ENCODE measurements around the gene TTPAL. TPM values are rescaled to one million over a fixed set of nuclear protein-coding genes. Genes with fewer than 3 reads are reported as not detected.
A peak's percentile ranks its signal among the peaks of the same experiment; 100 is the strongest.

Gene TTPAL
- total and polyA plus RNA-seq, 8 donors: 2.1 to 18.3 (median 4.8) TPM

DNA sequence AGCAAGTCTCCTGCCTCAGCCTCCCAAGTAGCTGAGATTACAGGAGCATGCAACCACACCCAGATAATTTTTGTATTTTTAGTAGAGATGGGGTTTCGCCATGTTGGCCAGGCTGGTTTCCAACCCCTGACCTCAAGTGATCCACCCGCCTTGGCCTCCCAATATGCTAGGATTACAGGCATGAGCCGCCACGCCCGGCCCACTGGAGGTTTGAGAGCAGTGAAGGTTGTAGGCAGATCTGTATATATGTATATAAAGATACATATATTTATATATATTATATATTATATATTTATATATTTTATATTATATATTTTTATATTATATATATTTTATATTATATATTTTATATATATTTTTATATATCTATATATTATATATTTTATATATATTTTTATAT is 38.2 kb upstream of the TTPAL start:
- no peak overlapping the region for H3K4me3 ChIP-seq
- WGBS, 5 donors: 92 to 98% (median 94%) methylated on average over 5 of the region's 5 CpGs
- no peaks in the 10 kb centered on the region for H3K4me1 ChIP-seq
- no peak overlapping the region for H3K27ac ChIP-seq
- H3K27me3 ChIP-seq: peaks cover 0 to 32% (median 0%) of the 10 kb centered on the region in 3 donors
- H3K36me3 ChIP-seq: no peaks in the 10 kb centered on the region
- no peak for DNase-seq
- intact Hi-C loops (cut with DNase I; ENCODE audit: low total_unique reads): no loop called here
- H3K9me3 ChIP-seq: no peaks in the 10 kb centered on the region
- no peak for TF ChIP-seq POLR2A (IDR thresholded peaks at IDR 0.05)
- TF ChIP-seq, protein P1, sequence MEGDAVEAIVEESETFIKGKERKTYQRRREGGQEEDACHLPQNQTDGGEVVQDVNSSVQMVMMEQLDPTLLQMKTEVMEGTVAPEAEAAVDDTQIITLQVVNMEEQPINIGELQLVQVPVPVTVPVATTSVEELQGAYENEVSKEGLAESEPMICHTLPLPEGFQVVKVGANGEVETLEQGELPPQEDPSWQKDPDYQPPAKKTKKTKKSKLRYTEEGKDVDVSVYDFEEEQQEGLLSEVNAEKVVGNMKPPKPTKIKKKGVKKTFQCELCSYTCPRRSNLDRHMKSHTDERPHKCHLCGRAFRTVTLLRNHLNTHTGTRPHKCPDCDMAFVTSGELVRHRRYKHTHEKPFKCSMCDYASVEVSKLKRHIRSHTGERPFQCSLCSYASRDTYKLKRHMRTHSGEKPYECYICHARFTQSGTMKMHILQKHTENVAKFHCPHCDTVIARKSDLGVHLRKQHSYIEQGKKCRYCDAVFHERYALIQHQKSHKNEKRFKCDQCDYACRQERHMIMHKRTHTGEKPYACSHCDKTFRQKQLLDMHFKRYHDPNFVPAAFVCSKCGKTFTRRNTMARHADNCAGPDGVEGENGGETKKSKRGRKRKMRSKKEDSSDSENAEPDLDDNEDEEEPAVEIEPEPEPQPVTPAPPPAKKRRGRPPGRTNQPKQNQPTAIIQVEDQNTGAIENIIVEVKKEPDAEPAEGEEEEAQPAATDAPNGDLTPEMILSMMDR (IDR thresholded peaks at IDR 0.05): no peak
- no peak for TF ChIP-seq EP300 (IDR thresholded peaks at IDR 0.05)
- no peak for TF ChIP-seq POLR2AphosphoS5 (IDR thresholded peaks at IDR 0.05)

DNA sequence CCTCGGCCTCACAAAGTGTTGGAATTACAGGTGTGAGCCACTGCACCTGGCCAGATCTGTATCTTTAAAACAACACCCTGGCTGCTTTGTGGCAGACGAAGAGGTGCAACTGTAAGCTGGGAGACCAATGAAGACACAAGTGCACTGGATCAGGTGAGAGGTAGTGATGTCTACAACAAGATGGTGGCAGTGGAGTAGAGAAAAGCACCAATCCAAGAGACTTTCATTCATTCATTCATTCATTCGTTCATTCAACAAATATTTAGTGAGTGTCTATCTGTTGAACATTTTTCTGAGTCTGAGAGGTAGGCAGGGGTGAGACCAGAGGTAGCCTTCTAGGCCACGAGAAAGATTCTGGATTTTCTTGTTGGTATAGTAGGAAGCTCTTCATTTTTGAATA is 36.9 kb upstream of the TTPAL start:
- Histone ChIP-seq H3K27me3 (peaks cover 0 to 38% (median 0%) of the 10 kb centered on the region in 3 donors), H3K27ac (no peak overlapping the region), H3K36me3 (no peaks in the 10 kb centered on the region), H3K4me3 (no peak overlapping the region), H3K9me3 (no peaks in the 10 kb centered on the region), H3K4me1 (no peaks in the 10 kb centered on the region)
- intact Hi-C loops (cut with DNase I; ENCODE audit: low total_unique reads): no loop called here
- no peak for DNase-seq
- 66 to 81% (median 78%) methylated on average over 4 of the region's 4 CpGs for WGBS, 5 donors
- TF ChIP-seq EP300 (IDR thresholded peaks at IDR 0.05) (no peak), POLR2AphosphoS5 (IDR thresholded peaks at IDR 0.05) (no peak), POLR2A (IDR thresholded peaks at IDR 0.05) (no peak)
- TF ChIP-seq, protein P1 (IDR thresholded peaks at IDR 0.05): no peak

DNA sequence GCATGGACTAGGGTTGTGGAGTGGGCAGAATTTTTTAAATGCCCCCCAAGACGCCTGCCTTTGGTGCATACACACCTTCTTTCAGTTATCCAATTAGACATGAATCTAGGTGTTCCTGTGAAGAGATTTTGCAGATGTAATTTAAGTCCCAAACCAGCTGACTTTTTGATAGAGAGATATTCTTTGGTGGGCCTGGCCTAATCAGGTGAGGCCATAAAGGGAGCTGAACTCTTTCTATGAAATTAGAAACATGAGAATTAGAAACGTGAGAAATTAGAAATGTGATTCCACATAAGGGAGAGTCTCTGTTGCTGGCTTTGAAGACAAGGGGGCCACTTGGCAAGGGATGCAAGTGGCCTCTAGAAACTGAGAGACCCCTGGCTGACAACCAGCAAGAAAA is 36.4 kb upstream of the TTPAL start:
- Histone ChIP-seq H3K27me3 (peaks cover 0 to 33% (median 0%) of the 10 kb centered on the region in 3 donors), H3K9me3 (no peaks in the 10 kb centered on the region), H3K36me3 (no peaks in the 10 kb centered on the region), H3K4me1 (no peaks in the 10 kb centered on the region), H3K27ac (no peak overlapping the region), H3K4me3 (no peak overlapping the region)
- WGBS, 5 donors: 58 to 81% (median 71%) methylated on average over 2 of the region's 2 CpGs
- TF ChIP-seq POLR2AphosphoS5 (IDR thresholded peaks at IDR 0.05) (no peak), EP300 (IDR thresholded peaks at IDR 0.05) (no peak), POLR2A (IDR thresholded peaks at IDR 0.05) (no peak)
- TF ChIP-seq, protein P1 (IDR thresholded peaks at IDR 0.05): no peak
- no peak for DNase-seq
- intact Hi-C loops (cut with DNase I; ENCODE audit: low total_unique reads): no loop called here

DNA sequence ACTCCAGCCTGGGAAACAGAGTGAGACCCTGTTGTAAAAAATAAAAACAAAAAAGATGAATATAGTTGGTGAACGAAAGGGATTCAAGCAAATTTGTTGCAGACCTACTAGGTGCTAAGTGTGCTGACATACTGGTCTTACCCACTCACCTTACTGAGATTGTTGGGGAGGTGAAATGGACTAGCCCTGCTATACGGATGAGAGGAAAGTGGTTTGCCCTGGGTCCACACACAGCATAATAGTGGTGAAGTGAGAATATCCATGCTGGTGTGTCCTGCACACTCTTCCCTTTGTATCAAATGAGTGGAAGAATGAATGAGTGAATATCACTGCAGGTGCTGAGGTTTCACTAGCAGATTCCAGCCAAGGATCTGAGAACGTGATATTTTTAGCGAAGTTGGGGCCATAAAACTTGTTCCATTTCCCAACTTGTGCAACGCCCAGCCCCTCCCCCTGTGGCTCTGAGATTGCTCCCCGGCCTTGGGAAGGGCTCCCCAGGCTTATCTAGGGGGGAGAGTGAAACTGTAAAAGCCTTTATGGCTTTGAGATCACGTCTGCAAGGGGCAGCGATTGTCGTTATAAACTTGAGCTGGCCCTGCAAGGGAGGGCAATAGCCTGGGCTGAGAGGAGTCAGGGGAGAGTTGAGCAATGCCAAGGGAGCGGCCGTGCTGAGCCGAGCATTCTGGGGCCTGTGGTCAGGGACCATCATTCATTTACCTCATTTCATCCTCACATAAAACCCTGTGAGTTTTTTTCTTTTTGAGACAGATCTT is 33.2 kb upstream of the TTPAL start:
- Histone ChIP-seq H3K4me3 (no peak overlapping the region), H3K36me3 (no peaks in the 10 kb centered on the region), H3K9me3 (no peaks in the 10 kb centered on the region), H3K27ac (no peak overlapping the region), H3K4me1 (no peaks in the 10 kb centered on the region), H3K27me3 (peaks cover 0 to 33% (median 0%) of the 10 kb centered on the region in 3 donors)
- intact Hi-C loops (cut with DNase I; ENCODE audit: low total_unique reads): no loop called here
- peak in 1 of 2 donors; percentile 66 for DNase-seq
- WGBS, 5 donors: 44 to 57% (median 50%) methylated on average over 12 of the region's 12 CpGs
- TF ChIP-seq POLR2A (IDR thresholded peaks at IDR 0.05): no peak
- TF ChIP-seq, protein P1 (IDR thresholded peaks at IDR 0.05): no peak
